ENCODE measurements around the gene CPNE1. TPM values are rescaled to one million over a fixed set of nuclear protein-coding genes. Genes with fewer than 3 reads are reported as not detected.

The CPNE1 gene
- total RNA-seq, 1 experiment from 2014 or later = 333 TPM

DNA sequence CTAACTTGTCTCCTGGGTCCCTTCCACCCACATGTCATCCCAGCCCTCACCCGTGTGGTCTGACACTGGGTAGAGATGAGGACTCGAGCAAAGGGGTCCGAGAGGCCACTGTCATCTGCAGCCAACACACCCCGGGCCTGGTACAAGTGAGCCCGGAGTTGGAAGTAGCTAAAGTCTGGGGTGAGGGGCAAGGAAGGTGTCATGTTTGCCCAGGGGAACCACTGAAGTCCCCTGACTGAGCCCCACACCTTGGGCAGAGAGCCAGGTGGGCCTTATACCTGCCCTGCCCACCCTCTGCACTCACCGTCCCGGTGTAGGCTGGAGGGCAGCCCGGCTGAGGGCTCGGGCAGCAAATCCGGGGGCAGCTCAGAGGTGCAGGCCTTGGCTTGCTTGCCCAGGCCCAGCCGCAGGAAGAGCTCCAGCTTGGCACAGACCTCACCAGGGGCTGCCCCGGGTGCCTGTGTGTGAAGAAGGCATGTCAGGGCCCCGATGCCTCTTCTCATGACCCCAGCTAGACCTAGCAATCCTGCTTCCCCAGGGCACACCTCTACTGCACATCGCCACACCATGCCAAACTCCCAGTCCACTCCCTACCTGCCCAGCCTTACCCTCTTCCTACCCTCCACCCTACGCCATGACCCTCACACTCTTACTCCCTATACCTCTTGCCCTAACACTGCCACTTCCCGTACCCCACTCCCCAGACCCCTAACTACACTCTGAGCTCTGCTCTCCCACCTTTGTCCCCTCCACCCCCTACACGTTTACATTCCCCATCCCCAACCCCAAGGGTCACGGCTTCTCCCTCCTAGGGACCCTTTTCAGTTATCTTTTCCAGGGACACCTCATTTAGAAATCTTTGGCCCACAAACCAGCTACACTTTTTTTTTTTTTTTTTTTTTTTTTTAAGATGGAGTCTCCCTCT lies 80.8 kb downstream of the CPNE1 start:
- TF ChIP-seq POLR2AphosphoS5 (IDR thresholded peaks at IDR 0.05; ENCODE audit: low read depth, low read length) = no peak
- TF ChIP-seq CBX3 (IDR thresholded peaks at IDR 0.05; ENCODE audit: low read depth) = no peak
- TF ChIP-seq SP1 (IDR thresholded peaks at IDR 0.05; ENCODE audit: low read depth) = no peak
- TF ChIP-seq, protein P1, sequence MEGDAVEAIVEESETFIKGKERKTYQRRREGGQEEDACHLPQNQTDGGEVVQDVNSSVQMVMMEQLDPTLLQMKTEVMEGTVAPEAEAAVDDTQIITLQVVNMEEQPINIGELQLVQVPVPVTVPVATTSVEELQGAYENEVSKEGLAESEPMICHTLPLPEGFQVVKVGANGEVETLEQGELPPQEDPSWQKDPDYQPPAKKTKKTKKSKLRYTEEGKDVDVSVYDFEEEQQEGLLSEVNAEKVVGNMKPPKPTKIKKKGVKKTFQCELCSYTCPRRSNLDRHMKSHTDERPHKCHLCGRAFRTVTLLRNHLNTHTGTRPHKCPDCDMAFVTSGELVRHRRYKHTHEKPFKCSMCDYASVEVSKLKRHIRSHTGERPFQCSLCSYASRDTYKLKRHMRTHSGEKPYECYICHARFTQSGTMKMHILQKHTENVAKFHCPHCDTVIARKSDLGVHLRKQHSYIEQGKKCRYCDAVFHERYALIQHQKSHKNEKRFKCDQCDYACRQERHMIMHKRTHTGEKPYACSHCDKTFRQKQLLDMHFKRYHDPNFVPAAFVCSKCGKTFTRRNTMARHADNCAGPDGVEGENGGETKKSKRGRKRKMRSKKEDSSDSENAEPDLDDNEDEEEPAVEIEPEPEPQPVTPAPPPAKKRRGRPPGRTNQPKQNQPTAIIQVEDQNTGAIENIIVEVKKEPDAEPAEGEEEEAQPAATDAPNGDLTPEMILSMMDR (IDR thresholded peaks at IDR 0.05 in 2 of 3, conservative IDR thresholded peaks at IDR 0.05 in 1 of 3; ENCODE audit: borderline replicate concordance in 1 of 3, insufficient read depth in 1 of 3, low read depth in 2 of 3, low read length in 2 of 3) = no peak
- TF ChIP-seq SIN3A (IDR thresholded peaks at IDR 0.05; ENCODE audit: low read depth) = no peak
- no peak for TF ChIP-seq POLR2A (IDR thresholded peaks at IDR 0.05; ENCODE audit: borderline replicate concordance, extremely low read depth, insufficient read depth, insufficient read length)
- TF ChIP-seq, protein P2, sequence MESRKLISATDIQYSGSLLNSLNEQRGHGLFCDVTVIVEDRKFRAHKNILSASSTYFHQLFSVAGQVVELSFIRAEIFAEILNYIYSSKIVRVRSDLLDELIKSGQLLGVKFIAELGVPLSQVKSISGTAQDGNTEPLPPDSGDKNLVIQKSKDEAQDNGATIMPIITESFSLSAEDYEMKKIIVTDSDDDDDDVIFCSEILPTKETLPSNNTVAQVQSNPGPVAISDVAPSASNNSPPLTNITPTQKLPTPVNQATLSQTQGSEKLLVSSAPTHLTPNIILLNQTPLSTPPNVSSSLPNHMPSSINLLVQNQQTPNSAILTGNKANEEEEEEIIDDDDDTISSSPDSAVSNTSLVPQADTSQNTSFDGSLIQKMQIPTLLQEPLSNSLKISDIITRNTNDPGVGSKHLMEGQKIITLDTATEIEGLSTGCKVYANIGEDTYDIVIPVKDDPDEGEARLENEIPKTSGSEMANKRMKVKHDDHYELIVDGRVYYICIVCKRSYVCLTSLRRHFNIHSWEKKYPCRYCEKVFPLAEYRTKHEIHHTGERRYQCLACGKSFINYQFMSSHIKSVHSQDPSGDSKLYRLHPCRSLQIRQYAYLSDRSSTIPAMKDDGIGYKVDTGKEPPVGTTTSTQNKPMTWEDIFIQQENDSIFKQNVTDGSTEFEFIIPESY (IDR thresholded peaks at IDR 0.05; ENCODE audit: extremely low read depth, insufficient replicate concordance, low read length) = no peak
- TF ChIP-seq SRF (IDR thresholded peaks at IDR 0.05; ENCODE audit: low read depth) = no peak
- TF ChIP-seq EZH2 (IDR thresholded peaks at IDR 0.05) = no peak
- no peaks in the 10 kb centered on the region for H3K9me2 ChIP-seq (ENCODE audit: insufficient read depth)
- CTCF ChIA-PET = no interaction called here
- H3K4me1 ChIP-seq (ENCODE audit: control insufficient read depth in 1 of 2, insufficient read depth in 2 of 2, low read length in 2 of 2) = peaks cover 0 to 3% of the 10 kb centered on the region in 2 experiments; a peak in 1 of 4 replicates
- no peak overlapping the region for H3K27ac ChIP-seq (ENCODE audit: low read depth, low read length)
- H3K9me3 ChIP-seq (ENCODE audit: control insufficient read depth in 1 of 2, insufficient read depth in 1 of 2, low read depth in 1 of 2, low read length in 2 of 2) = no peaks in the 10 kb centered on the region
- BruUV-seq (replicated peaks) = no TSS peak
- no peaks in the 10 kb centered on the region for H3K79me2 ChIP-seq (ENCODE audit: insufficient read depth, low read length)
- POLR2A ChIA-PET = no interaction called here
- RAD21 ChIA-PET (ENCODE audit: low non-redundant PET in 1 of 2, low total read pairs in 2 of 2, uncharacterized antibody in 2 of 2, unreplicated experiment in 2 of 2) = no interaction called here
- intact Hi-C loops (cut with micrococcal nuclease) = no loop called here
- H3K27me3 ChIP-seq (ENCODE audit: insufficient read depth, low read length) = no peaks in the 10 kb centered on the region
- no peaks in the 10 kb centered on the region for H4K20me1 ChIP-seq (ENCODE audit: insufficient read depth)
- DNase-seq (ENCODE audit: low read depth, low spot score) (no peak), ATAC-seq (no peak; the same call in 1 of the 2 replicates)
- no peak overlapping the region for H2AFZ ChIP-seq (ENCODE audit: low read depth, low read length, poor library complexity, severe bottlenecking)
- H3K4me2 ChIP-seq (ENCODE audit: low read length) = no peak overlapping the region
- no peak overlapping the region for H3K4me3 ChIP-seq (replicated peaks in 1 of 2; ENCODE audit: low read depth in 1 of 2, low read length in 2 of 2)
- no peak overlapping the region for H3K9ac ChIP-seq (ENCODE audit: low read length)
- H3K36me3 ChIP-seq (ENCODE audit: control insufficient read depth in 1 of 2, insufficient read depth in 2 of 2, low read length in 2 of 2) = no peaks in the 10 kb centered on the region

Measured in HCT116 (cell line).